HuH-7 (cell line): ENCODE data around the gene GAGE12J.
A peak's percentile ranks its signal among the peaks of the same experiment; 100 is the strongest.
"Not testable (repeated sequence)": the region's sequence is repeated elsewhere in the genome, so short reads cannot be mapped to it uniquely, and the experiment has no call there.

Experiments used
- DNase-seq: peaks from one replicate; pipeline ENCODE4 v3.0.0; 2011; ENCODE audit warnings: low spot score

The GAGE12J gene, protein sequence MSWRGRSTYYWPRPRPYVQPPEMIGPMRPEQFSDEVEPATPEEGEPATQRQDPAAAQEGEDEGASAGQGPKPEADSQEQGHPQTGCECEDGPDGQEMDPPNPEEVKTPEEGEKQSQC

GRCh38 chrX:49321737-49322136 lies at the start of gene GAGE12J:
Gene GAGE12J, plus strand, starts transcription at chrX:49322037. Its CDS starts 1,157 bp downstream, at chrX:49323194.
- DNase-seq, result not testable (repeated sequence)

GRCh38 chrX:49272421-49272820 lies 49.4 kb upstream of the GAGE12J start:
- DNase-seq, result no peak

DNA sequence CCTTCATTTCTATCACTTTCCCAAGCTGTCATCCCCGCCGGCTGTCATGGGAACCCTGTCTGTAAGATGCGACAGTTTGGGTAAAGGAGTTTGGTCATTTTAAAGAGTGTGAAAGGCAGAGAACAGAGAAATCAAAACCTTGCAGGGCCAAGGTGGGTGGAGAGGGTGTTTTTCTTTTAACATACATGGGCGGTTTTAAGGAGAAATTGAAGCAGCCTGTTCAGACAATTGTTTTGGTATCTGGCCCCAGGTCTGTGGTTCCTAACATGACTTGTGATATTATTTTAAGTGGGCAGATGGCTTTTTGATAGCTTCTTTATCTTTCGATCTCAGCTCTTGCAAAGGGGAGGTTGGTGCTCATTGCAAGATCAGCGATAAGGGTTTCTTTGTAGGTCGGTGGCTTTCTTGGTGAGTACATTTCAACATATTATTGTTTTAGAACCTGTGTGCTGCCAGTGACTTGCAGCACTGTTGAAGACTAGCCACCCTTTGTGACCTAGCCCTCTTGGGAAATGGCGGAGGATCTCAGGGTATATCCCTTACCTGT lies 48.6 kb upstream of the GAGE12J start:
- no peak for DNase-seq

- no peak for DNase-seq
Measured at GRCh38 chrX:49276207-49276606, 45.6 kb upstream of the GAGE12J start.

DNA sequence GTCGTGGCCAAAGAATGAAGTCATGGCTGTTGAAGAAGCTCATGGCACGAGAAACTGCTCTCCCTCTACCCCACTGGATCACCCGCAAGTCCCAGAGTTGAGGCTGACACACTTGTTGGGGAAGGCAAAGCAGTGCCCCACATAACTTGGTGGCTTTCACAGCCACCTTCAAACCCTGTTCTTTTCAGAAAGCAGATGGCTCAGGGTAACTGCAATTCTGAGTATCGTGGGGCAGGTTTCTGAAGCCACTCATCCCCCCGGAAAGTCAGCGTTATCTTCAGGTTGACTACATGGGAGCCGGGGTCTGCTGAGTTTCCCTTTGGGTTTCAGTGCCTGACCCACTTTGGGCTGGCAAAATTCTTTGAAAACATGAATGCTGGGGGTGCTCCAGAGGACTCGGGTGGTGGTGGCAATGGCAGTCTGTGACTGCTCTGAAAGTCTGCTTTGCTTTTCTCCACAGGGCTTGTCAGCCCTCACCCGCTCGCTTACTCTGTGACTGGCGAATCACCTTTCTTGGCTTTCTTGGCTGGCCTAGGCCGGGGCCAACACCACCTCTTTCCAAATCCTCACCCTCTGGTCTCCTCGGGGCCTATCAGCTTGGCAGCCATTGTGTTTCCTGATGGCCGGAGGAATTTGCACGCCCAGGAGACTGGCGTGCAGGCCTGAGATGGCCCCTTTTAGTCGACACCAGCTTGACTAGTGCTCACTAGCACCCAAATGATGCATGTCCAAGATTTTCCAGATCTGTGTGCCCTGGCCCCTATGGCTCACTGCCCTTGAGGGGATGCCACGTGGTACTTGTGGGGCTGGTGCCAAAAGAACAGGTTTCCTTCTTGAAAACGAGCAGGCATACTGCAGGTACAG lies 44.9 kb upstream of the GAGE12J start:
- DNase-seq, result no peak

- no peak for DNase-seq
Measured at GRCh38 chrX:49277535-49277830, 44.4 kb upstream of the GAGE12J start.

- DNase-seq, result no peak
Measured at GRCh38 chrX:49278081-49278480, 43.8 kb upstream of the GAGE12J start.

- no peak for DNase-seq
Measured at GRCh38 chrX:49282647-49283011, 39.2 kb upstream of the GAGE12J start.

- no peak for DNase-seq
Measured at GRCh38 chrX:49284212-49284611, 37.6 kb upstream of the GAGE12J start.

DNA sequence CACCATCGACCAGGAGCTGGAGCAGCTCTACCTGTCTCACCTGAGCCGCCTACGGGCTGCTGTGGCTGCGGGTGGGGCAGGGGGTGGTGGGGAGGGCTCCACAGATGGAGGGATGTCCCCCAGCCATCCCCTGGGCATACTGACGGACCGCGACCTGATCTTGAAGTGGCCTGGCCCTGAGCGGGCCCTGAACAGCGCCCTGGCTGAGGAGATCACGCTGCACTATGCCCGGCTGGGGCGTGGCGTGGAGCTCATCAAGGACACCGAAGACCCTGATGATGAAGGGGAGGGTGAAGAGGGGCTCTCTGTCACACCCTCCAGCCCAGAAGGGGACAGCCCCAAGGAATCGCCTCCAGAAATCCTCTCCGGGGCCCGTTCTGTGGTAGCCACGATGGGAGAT lies 35.7 kb upstream of the GAGE12J start:
- DNase-seq, result no peak

DNA sequence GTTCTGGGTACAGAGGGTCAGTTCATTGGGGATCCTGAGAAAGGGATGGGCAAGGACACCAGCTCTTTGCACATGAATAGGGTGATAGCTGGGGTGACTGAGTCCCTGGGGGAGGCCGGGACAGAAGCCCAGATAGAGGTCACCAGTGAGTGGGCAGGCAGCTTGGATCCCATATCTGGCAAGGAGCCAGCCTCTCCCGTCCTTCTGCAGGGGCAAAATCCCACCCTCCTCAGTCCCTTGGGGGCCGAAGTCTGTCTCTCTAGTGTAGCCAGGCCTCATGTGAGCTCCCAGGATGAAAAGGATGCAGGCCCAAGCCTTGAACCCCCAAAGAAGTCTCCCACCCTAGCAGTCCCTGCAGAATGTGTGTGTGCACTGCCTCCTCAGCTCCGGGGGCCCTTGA lies 35.3 kb upstream of the GAGE12J start:
- DNase-seq, result no peak

- no peak for DNase-seq
Measured at GRCh38 chrX:49287665-49288064, 34.2 kb upstream of the GAGE12J start.

- DNase-seq, result no peak
Measured at GRCh38 chrX:49290215-49290614, 31.6 kb upstream of the GAGE12J start.

DNA sequence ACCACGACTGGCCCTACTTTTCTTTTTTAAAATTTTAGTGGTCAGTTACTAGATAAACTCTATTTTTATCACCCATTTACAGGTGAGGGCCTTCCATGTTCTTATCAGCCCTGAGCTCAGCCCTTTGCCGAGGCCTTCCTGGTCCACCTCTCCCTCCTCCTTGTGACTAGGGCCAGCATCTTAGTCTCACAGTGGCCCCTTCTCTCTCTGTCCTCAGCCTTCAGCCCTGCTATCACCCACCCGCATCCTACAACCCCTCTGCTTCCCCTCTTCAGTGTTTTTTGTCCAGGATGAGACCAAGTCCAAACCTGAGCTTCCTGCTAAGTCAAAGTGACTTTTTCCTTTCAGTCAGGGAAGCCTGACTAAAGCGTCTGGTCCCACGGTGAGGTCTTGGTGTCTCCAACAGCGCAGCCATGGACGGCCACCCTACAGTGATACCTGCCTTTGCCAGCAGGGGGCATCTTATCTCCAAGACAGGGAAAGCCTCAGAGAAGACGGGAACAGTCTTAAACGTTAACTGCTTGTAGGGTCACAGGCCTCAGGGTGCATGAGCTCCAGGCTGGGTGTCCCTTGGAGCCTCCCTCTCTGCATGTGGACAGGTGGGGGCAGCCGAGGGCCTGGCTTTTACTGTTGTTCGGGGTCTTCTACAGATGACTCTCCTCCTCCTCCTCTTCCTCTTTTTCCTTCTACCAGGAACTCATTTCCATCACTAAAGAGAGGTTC lies 30.1 kb upstream of the GAGE12J start:
- DNase-seq, result peak; percentile 52

- DNase-seq, result no peak
Measured at GRCh38 chrX:49292400-49293362, 29.2 kb upstream of the GAGE12J start.

- not testable (repeated sequence) for DNase-seq
Measured at GRCh38 chrX:49299293-49299692, 22.5 kb upstream of the GAGE12J start.

DNA sequence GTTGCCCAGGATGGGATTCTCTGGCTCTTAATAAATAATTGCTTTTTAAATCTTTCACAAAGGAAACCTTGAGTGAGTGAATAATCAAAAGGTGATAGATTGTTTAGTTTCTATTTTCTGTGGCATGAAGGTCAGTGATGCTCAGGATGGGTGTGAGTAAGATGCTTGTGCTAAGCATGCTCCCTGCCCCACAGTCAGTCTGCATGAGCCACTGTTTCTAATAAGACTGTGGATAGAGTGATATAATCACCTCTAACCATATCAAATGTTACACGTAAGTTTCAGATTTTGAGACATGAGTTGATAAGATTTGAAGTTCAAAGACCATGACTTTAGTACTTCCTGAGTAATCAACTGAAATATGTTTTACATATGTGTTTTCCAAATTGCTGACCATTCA lies 21.1 kb upstream of the GAGE12J start:
- no peak for DNase-seq

- no peak for DNase-seq
Measured at GRCh38 chrX:49303346-49303745, 18.5 kb upstream of the GAGE12J start, which contains the start of gene GAGE10. Gene GAGE10, plus strand, starts transcription at chrX:49303646. Its CDS starts 1,214 bp downstream, at chrX:49304860.

DNA sequence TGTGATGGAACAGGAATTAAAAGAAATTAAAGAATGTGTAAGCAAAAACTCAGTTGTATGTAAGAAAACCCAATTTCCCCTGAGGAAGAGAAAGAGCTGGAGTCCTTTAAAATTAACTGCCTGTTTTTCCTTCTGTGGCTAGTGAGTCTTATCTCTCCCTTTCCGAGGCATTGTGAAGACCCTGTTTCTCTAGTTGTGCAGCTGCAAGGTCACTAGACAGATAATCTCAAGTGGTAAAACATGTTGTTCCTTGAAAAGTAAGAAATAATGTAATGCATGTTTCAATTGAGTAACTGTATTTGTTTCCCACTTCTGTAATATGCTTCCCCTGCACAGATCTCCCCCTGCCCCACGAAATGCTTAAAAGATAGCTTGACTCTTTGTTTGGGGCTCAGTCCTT lies 14.1 kb upstream of the GAGE12J start:
- not testable (repeated sequence) for DNase-seq

- no peak for DNase-seq
Measured at GRCh38 chrX:49308604-49309269, 13.1 kb upstream of the GAGE12J start.

DNA sequence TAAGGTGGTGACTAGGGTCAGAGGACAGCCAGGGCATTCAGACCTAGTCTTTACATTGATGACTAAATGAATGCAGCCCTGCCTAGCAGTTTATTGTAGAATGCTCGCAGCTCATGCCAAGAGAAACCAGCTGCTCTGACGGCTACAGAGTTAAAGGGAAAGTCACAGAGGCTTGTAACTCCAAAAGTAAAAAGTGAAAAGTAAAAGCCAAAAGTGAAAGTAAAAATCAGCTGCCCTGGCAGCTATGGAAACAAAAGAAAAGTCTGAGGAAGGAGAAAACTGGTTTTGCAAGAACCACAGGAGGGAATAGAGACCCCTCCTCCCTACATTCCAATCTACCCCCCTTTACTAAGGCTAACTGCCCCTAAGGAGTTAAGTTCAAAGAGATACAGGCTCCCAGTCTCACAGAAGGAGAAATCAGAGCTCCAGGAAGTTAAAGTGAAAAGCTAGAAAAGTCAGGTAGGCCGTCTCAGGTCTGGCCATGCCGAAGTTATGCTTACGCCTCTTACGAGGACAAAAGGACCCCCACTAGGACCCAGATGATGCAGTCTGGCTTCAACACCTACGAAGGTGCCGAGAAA lies 12.3 kb upstream of the GAGE12J start:
- DNase-seq, result no peak
